H9 (cell line): ENCODE measurements around the gene PPRC1. TPM values are rescaled to one million over a fixed set of nuclear protein-coding genes. Genes with fewer than 3 reads are reported as not detected.

ENCODE experiments used
- DNase-seq: peaks from one replicate; pipeline ENCODE4 v3.0.0-alpha.2; 2017
- H2AFZ ChIP-seq: one replicate; pipeline ENCODE4 v1.6.1; 2013; ENCODE audit warnings: mild to moderate bottlenecking, low read length, control low read depth, moderate library complexity
- H2AK5ac ChIP-seq: 2 replicates; pipeline ENCODE4 v1.6.1; 2013; ENCODE audit warnings: low read length, control low read depth, mixed read lengths; ENCODE audit not compliant: insufficient read length
- H2BK120ac ChIP-seq: one replicate; pipeline ENCODE4 v1.6.1; 2013; ENCODE audit warnings: low read depth, mild to moderate bottlenecking, low read length, control low read depth, inconsistent platforms; ENCODE audit not compliant: poor library complexity, severe bottlenecking
- H2BK12ac ChIP-seq: 2 replicates; pipeline ENCODE4 v1.6.1; 2013; ENCODE audit warnings: low read length, control low read depth, mixed read lengths, low read depth; ENCODE audit not compliant: insufficient read length
- H2BK15ac ChIP-seq: 2 replicates; pipeline ENCODE4 v1.6.1; 2013; ENCODE audit warnings: low read depth, low read length, control low read depth
- H2BK20ac ChIP-seq: one replicate; pipeline ENCODE4 v1.6.1; 2013; ENCODE audit warnings: low read depth, mild to moderate bottlenecking, low read length, control low read depth, inconsistent platforms; ENCODE audit not compliant: poor library complexity, severe bottlenecking
- H2BK5ac ChIP-seq: 2 replicates; pipeline ENCODE4 v1.6.1; 2013; ENCODE audit warnings: low read length, control low read depth, mixed read lengths; ENCODE audit not compliant: insufficient read length
- H3K14ac ChIP-seq: 2 replicates; pipeline ENCODE4 v1.6.1; 2013; ENCODE audit warnings: low read length, control low read depth; ENCODE audit not compliant: insufficient read depth
- H3K18ac ChIP-seq: 2 replicates; pipeline ENCODE4 v1.6.1; 2013; ENCODE audit warnings: low read depth, mild to moderate bottlenecking, mixed read lengths, low read length, control low read depth; ENCODE audit not compliant: insufficient read length
- H3K23ac ChIP-seq: 2 replicates; pipeline ENCODE4 v1.6.1; 2013; ENCODE audit warnings: low read length, control low read depth, mixed read lengths, low read depth; ENCODE audit not compliant: insufficient read length
- H3K23me2 ChIP-seq: 2 replicates; pipeline ENCODE4 v1.6.1; 2013; ENCODE audit warnings: low read depth, mild to moderate bottlenecking, mixed read lengths, low read length, control low read depth; ENCODE audit not compliant: insufficient read length, poor library complexity, severe bottlenecking
- H3K27ac ChIP-seq: 2 replicates; pipeline ENCODE4 v1.5.1; 2013; ENCODE audit warnings: low read length, control low read depth, mixed read lengths, low read depth; ENCODE audit not compliant: insufficient read length
- H3K27me3 ChIP-seq: 2 replicates; pipeline ENCODE4 v1.6.1; 2013; ENCODE audit warnings: low read length, control low read depth, inconsistent platforms; ENCODE audit not compliant: insufficient read depth
- H3K4ac ChIP-seq: 2 replicates; pipeline ENCODE4 v1.6.1; 2013; ENCODE audit warnings: low read depth, mild to moderate bottlenecking, control low read depth, inconsistent platforms, low read length, moderate library complexity
- H3K4me1 ChIP-seq: 2 replicates; pipeline ENCODE4 v1.6.1; 2013; ENCODE audit warnings: low read length, control low read depth, inconsistent platforms; ENCODE audit not compliant: insufficient read depth
- H3K4me2 ChIP-seq: 2 replicates; pipeline ENCODE4 v1.6.1; 2013; ENCODE audit warnings: low read length, control low read depth, mixed read lengths; ENCODE audit not compliant: insufficient read length, insufficient read depth
- H3K56ac ChIP-seq: 2 replicates; pipeline ENCODE4 v1.6.1; 2013; ENCODE audit warnings: low read depth, mild to moderate bottlenecking, mixed read lengths, low read length, control low read depth; ENCODE audit not compliant: insufficient read length
- H3K79me1 ChIP-seq: 2 replicates; pipeline ENCODE4 v1.6.1; 2013; ENCODE audit warnings: low read depth, mild to moderate bottlenecking, moderate library complexity, low read length, control low read depth, inconsistent platforms; ENCODE audit not compliant: insufficient read depth, poor library complexity, severe bottlenecking
- H3K79me2 ChIP-seq: 2 replicates; pipeline ENCODE4 v1.6.1; 2013; ENCODE audit warnings: low read length, control low read depth, inconsistent platforms; ENCODE audit not compliant: insufficient read depth
- H3K9ac ChIP-seq: 2 replicates; pipeline ENCODE4 v1.6.1; 2013; ENCODE audit warnings: low read length, control low read depth, mixed read lengths; ENCODE audit not compliant: insufficient read length; ENCODE audit errors: extremely low read depth
- H3K9me3 ChIP-seq: one replicate; pipeline ENCODE4 v1.6.1; 2013; ENCODE audit warnings: low read depth, low read length, inconsistent platforms; ENCODE audit not compliant: control insufficient read depth
- H3T11ph ChIP-seq: one replicate; pipeline ENCODE4 v1.6.1; 2013; ENCODE audit warnings: mild to moderate bottlenecking, low read length, control low read depth, inconsistent platforms
- H4K20me1 ChIP-seq: one replicate; pipeline ENCODE4 v1.6.1; 2013; ENCODE audit not compliant: control insufficient read depth, insufficient read length, insufficient read depth
- H4K5ac ChIP-seq: 2 replicates; pipeline ENCODE4 v1.6.1; 2013; ENCODE audit warnings: low read depth, mild to moderate bottlenecking, mixed read lengths, low read length, control low read depth; ENCODE audit not compliant: insufficient read length
- H4K8ac ChIP-seq: replicated peaks from 2 replicates; pipeline ENCODE4 v1.6.1; 2013; ENCODE audit warnings: low read length, control low read depth, mixed read lengths, low read depth; ENCODE audit not compliant: insufficient read length
- H4K91ac ChIP-seq: 2 replicates; pipeline ENCODE4 v1.6.1; 2013; ENCODE audit warnings: low read depth, mild to moderate bottlenecking, moderate library complexity, mixed read lengths, low read length, control low read depth; ENCODE audit not compliant: insufficient read length
- H3K27ac Mint-ChIP-seq, 3 experiments: 2 replicates in 2 of 3; 3 replicates in 1 of 3; pipeline ENCODE4 v1.8.0; 2020 to 2021; ENCODE audit warnings: mixed read lengths in 3 of 3, mild to moderate bottlenecking in 1 of 3, moderate library complexity in 1 of 3
- H3K27me3 Mint-ChIP-seq: 2 replicates; pipeline ENCODE4 v1.8.0; 2021; ENCODE audit warnings: low read depth, mild to moderate bottlenecking, moderate library complexity, mixed read lengths
- H3K36me3 Mint-ChIP-seq, 3 experiments: 2 replicates in 2 of 3; 3 replicates in 1 of 3; pipeline ENCODE4 v1.8.0; 2020 to 2021; ENCODE audit warnings: low read depth in 3 of 3, mixed read lengths in 3 of 3; ENCODE audit not compliant: insufficient read depth in 1 of 3
- H3K4me1 Mint-ChIP-seq, 2 experiments: 2 replicates each; pipeline ENCODE4 v1.8.0; 2020; ENCODE audit warnings: mixed read lengths in 2 of 2
- H3K4me3 Mint-ChIP-seq, 2 experiments: 2 replicates in 1 of 2; 3 replicates in 1 of 2; pipeline ENCODE4 v1.8.0; 2020 to 2021; ENCODE audit warnings: mild to moderate bottlenecking in 2 of 2, mixed read lengths in 2 of 2, moderate library complexity in 1 of 2
- H3K9me3 Mint-ChIP-seq, 2 experiments: 2 replicates in 1 of 2; 3 replicates in 1 of 2; pipeline ENCODE4 v1.8.0; 2020; ENCODE audit warnings: mild to moderate bottlenecking in 2 of 2, mixed read lengths in 2 of 2, moderate library complexity in 1 of 2
- WGBS: extraction: QIAGEN DNeasy Blood & Tissue Kit; methylation state at CpG from one replicate; pipeline ENCODE4 v1.1.7; 2013; ENCODE audit warnings: missing lambda C conversion rate, low lambda C conversion rate, mixed read lengths; ENCODE audit not compliant: insufficient read length; ENCODE audit errors: extremely low coverage; 5-methylcytosine and 5-hydroxymethylcytosine counted together
- total RNA-seq: library from RNA; stranded (reverse); gene quantifications from 2 replicates; pipeline ENCODE4 v1.2.1, GENCODE V29; 2021
- TF ChIP-seq, protein P1 (sequence below): fragments of 200-600 bp; sonication (generic); conservative IDR thresholded peaks from 3 replicates; pipeline ENCODE4 v1.8.0; 2021; ENCODE audit warnings: antibody characterized with exemption, mild to moderate bottlenecking

The PPRC1 gene
- total RNA-seq, 1 experiment from 2014 or later = 121 TPM

DNA sequence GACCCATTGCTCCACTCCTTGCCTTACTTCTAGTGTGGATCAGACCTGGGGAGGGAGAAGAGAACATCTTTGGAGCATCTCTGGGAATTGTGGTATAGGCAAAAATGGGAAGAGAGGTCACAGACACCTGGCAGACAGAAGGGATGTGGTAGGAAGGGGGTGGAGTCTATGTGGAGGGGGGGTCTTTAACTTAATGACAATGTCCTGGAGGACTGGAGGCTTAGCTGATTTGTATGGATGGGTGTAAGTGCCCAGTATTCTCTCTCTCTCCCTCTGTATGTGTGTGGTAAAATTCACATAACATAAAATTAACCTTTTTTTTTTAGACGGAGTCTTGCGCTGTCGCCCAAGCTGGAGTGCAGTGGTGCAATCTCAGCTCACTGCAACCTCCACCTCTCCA is 9.6 kb upstream of the PPRC1 start:
- Histone ChIP-seq H3K23me2 (peaks cover 17% of the 10 kb centered on the region), H2AFZ (no peak overlapping the region), H3T11ph (no peak overlapping the region), H3K79me2 (no peaks in the 10 kb centered on the region; the same call in 1 of the 2 replicates), H2BK120ac (no peak overlapping the region), H2AK5ac (no peak overlapping the region), H2BK15ac (no peak overlapping the region; the same call in 1 of the 2 replicates), H2BK5ac (no peak overlapping the region), H3K18ac (no peak overlapping the region), H2BK20ac (no peak overlapping the region), H4K91ac (no peak overlapping the region), H3K4me1 (peaks cover 12% of the 10 kb centered on the region), H4K5ac (no peak overlapping the region), H4K20me1 (no peaks in the 10 kb centered on the region), H3K9ac (no peak overlapping the region), H3K9me3 (no peaks in the 10 kb centered on the region), H3K4me2 (no peak overlapping the region), H3K27ac (no peak overlapping the region), H3K56ac (no peak overlapping the region), H3K79me1 (no peaks in the 10 kb centered on the region), H3K27me3 (no peaks in the 10 kb centered on the region), H2BK12ac (no peak overlapping the region), H3K14ac (no peak overlapping the region), H3K23ac (no peak overlapping the region), H4K8ac (no peak overlapping the region), H3K4ac (no peak overlapping the region)
- TF ChIP-seq, protein P1, sequence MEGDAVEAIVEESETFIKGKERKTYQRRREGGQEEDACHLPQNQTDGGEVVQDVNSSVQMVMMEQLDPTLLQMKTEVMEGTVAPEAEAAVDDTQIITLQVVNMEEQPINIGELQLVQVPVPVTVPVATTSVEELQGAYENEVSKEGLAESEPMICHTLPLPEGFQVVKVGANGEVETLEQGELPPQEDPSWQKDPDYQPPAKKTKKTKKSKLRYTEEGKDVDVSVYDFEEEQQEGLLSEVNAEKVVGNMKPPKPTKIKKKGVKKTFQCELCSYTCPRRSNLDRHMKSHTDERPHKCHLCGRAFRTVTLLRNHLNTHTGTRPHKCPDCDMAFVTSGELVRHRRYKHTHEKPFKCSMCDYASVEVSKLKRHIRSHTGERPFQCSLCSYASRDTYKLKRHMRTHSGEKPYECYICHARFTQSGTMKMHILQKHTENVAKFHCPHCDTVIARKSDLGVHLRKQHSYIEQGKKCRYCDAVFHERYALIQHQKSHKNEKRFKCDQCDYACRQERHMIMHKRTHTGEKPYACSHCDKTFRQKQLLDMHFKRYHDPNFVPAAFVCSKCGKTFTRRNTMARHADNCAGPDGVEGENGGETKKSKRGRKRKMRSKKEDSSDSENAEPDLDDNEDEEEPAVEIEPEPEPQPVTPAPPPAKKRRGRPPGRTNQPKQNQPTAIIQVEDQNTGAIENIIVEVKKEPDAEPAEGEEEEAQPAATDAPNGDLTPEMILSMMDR = no peak
- Mint-ChIP-seq H3K27ac (no peak overlapping the region), H3K36me3 (no peaks in the 10 kb centered on the region), H3K9me3 (no peaks in the 10 kb centered on the region), H3K4me3 (no peak overlapping the region), H3K4me1 (peaks cover 34 to 35% of the 10 kb centered on the region in 2 experiments), H3K27me3 (no peaks in the 10 kb centered on the region; the same call in 1 of the 2 replicates)
- no CpG with 5 or more reads among the region's 3 CpGs for WGBS
- no peak for DNase-seq
